Spleen (tissue), 11 donors: Measurements from ENCODE around the gene PEAK1. TPM values are rescaled to one million over a fixed set of nuclear protein-coding genes. Genes with fewer than 3 reads are reported as not detected.

Source experiments
- DNase-seq: peaks from one replicate; pipeline ENCODE4 v3.0.0-alpha.2; 2020
- H3K27ac ChIP-seq, 8 donors: fragments of 200-600 bp; sonication (generic) in 7 of 8; 1 replicate in 4 of 8; 2 replicates in 4 of 8; pipeline versions ENCODE4 v1.5.0 to v1.8.0; 2016 to 2021; ENCODE audit warnings: inconsistent platforms in 4 of 8, mild to moderate bottlenecking in 4 of 8, moderate library complexity in 1 of 8
- H3K27me3 ChIP-seq, 7 donors: fragments of 200-600 bp; sonication (generic) in 6 of 7; replicated peaks in 1 of 7; 1 replicate in 4 of 7; 2 replicates in 3 of 7; pipeline versions ENCODE4 v1.5.0 to v1.8.0; 2016 to 2021; ENCODE audit warnings: inconsistent platforms in 3 of 7, mild to moderate bottlenecking in 1 of 7
- H3K36me3 ChIP-seq, 6 donors: fragments of 200-600 bp; sonication (generic) in 5 of 6; 1 replicate in 4 of 6; 2 replicates in 2 of 6; pipeline versions ENCODE4 v1.5.0 to v1.8.0; 2016 to 2021; ENCODE audit warnings: inconsistent platforms in 2 of 6
- H3K4me1 ChIP-seq, 6 donors: fragments of 200-600 bp; sonication (generic) in 5 of 6; 1 replicate in 3 of 6; 2 replicates in 3 of 6; pipeline versions ENCODE4 v1.5.0 to v1.8.0; 2016 to 2021; ENCODE audit warnings: inconsistent platforms in 3 of 6
- H3K4me3 ChIP-seq, 8 donors: fragments of 200-600 bp; sonication (generic) in 7 of 8; 1 replicate in 4 of 8; 2 replicates in 4 of 8; pipeline versions ENCODE4 v1.5.0 to v1.8.0; 2016 to 2021; ENCODE audit warnings: inconsistent platforms in 4 of 8, mild to moderate bottlenecking in 4 of 8, moderate library complexity in 2 of 8
- H3K9me3 ChIP-seq, 8 donors: fragments of 200-600 bp; sonication (generic) in 7 of 8; 1 replicate in 4 of 8; 2 replicates in 4 of 8; pipeline versions ENCODE4 v1.5.0 to v1.8.0; 2016 to 2021; ENCODE audit warnings: inconsistent platforms in 4 of 8
- CTCF ChIP-seq, 11 experiments: fragments of 200-600 bp in 7 of 11; fragments of 450-650 bp in 4 of 11; sonication (generic) in 4 of 11; IDR thresholded peaks in 8 of 11; conservative IDR thresholded peaks in 3 of 11; 1 replicate in 7 of 11; 2 replicates in 4 of 11; pipeline versions ENCODE4 v1.4.0 to v1.8.0; 2016 to 2021; ENCODE audit warnings: antibody characterized with exemption in 11 of 11, inconsistent platforms in 4 of 11, mild to moderate bottlenecking in 1 of 11
- POLR2A ChIP-seq, 3 donors: fragments of 450-650 bp; IDR thresholded peaks; one replicate each; pipeline ENCODE4 v1.5.1; 2017; ENCODE audit warnings: antibody characterized with exemption in 3 of 3, mild to moderate bottlenecking in 1 of 3
- POLR2AphosphoS5 ChIP-seq, 3 donors: sonication (generic); formaldehyde crosslinking; IDR thresholded peaks; one replicate each; pipeline ENCODE4 v1.5.1; 2017; ENCODE audit warnings: antibody characterized with exemption in 3 of 3
- WGBS, 5 donors: extraction: QIAGEN DNeasy Blood & Tissue Kit in 3 of 5; methylation state at CpG; one replicate each; pipeline versions ENCODE4 v1.1.5 to v1.1.7; 2013 to 2018; 5-methylcytosine and 5-hydroxymethylcytosine counted together
- intact Hi-C: fragments of 100-400 bp; cut with DNase I; formaldehyde crosslinking; loops from one replicate; pipeline ENCODE4 v1.15.0; 2023; ENCODE audit warnings: low total_unique reads
- polyA plus RNA-seq, 3 donors: library from polyadenylated mRNA; stranded (reverse); fragments of 200-250 nt; gene quantifications; one replicate each; pipeline ENCODE4 v1.2.1, GENCODE V29; 2013
- total RNA-seq, 7 donors: library from RNA; depleted of rRNA in 3 of 7; stranded (reverse); fragments of >200 nt in 3 of 7; fragmentation: NEBNext Ultra II Directional in 4 of 7; extraction: Animal tissue kit (Norgen Biotek cat#: 25700) in 4 of 7; gene quantifications; one replicate each; pipeline versions ENCODE4 v1.1.0 to v1.2.1, GENCODE V29; 2016 to 2021
- donor health status: healthy with polysubstance abuse.
- donor health status: DM: no; HTN: no; CAD: no; lungs with moderate emphysema.
- donor health status: DM: no; HTN: no; CAD: no.
- donor health status: Bipolar disorder and iron deficiency.
- donor health status: healthy.
- donor health status: DM: no; HTN: no; CAD: no.
- donor health status: DM: yes; HTN: yes; CAD: no.

PEAK1 gene
- total and polyA plus RNA-seq, 10 donors: 5.0 to 415 (median 175) TPM

- TF ChIP-seq POLR2AphosphoS5 (IDR thresholded peaks at IDR 0.05) (no peak), POLR2A (IDR thresholded peaks at IDR 0.05) (no peak), CTCF (IDR thresholded peaks at IDR 0.05 in 8 of 11, conservative IDR thresholded peaks at IDR 0.05 in 3 of 11) (no peak)
- WGBS, 5 donors: 24 to 58% (median 39%) methylated on average over 2 of the region's 2 CpGs
- intact Hi-C loops: no loop called here
- DNase-seq: no peak
- peak overlapping the region in 5 of 8 donors; percentile 43 to 94 (median 59) for H3K27ac ChIP-seq
- no peaks in the 10 kb centered on the region for H3K36me3 ChIP-seq
- H3K4me1 ChIP-seq: peaks cover 6 to 83% (median 38%) of the 10 kb centered on the region in 6 donors
- peak overlapping the region in 2 of 8 donors; percentile 29 to 81 for H3K4me3 ChIP-seq
- no peaks in the 10 kb centered on the region for H3K9me3 ChIP-seq
- no peaks in the 10 kb centered on the region for H3K27me3 ChIP-seq
These were observed 3.8 kb downstream of the PEAK1 start for GRCh38 chr15:77416148-77416455.

GRCh38 chr15:77415450-77416147 is 4.3 kb downstream of the PEAK1 start:
- H3K9me3 ChIP-seq: no peaks in the 10 kb centered on the region
- TF ChIP-seq POLR2A (IDR thresholded peaks at IDR 0.05): no peak
- no peak for TF ChIP-seq POLR2AphosphoS5 (IDR thresholded peaks at IDR 0.05)
- no peak for TF ChIP-seq CTCF (IDR thresholded peaks at IDR 0.05 in 8 of 11, conservative IDR thresholded peaks at IDR 0.05 in 3 of 11)
- WGBS, 5 donors: 44 to 68% (median 65%) methylated on average over 4 of the region's 4 CpGs
- H3K27ac ChIP-seq: peak overlapping the region in 6 of 8 donors; percentile 23 to 94 (median 52)
- intact Hi-C loops: no loop called here
- no peaks in the 10 kb centered on the region for H3K27me3 ChIP-seq
- peaks cover 6 to 85% (median 41%) of the 10 kb centered on the region in 6 donors for H3K4me1 ChIP-seq
- H3K4me3 ChIP-seq: peak overlapping the region in 1 of 8 donors; percentile 29
- H3K36me3 ChIP-seq: no peaks in the 10 kb centered on the region
- DNase-seq: no peak

- Histone ChIP-seq H3K4me1 (peaks cover 8 to 92% (median 48%) of the 10 kb centered on the region in 6 donors), H3K27ac (peak overlapping the region in 6 of 8 donors; percentile 23 to 94 (median 52)), H3K27me3 (no peaks in the 10 kb centered on the region), H3K9me3 (no peaks in the 10 kb centered on the region), H3K36me3 (no peaks in the 10 kb centered on the region), H3K4me3 (peak overlapping the region in 1 of 8 donors; percentile 29)
- TF ChIP-seq CTCF (IDR thresholded peaks at IDR 0.05 in 8 of 11, conservative IDR thresholded peaks at IDR 0.05 in 3 of 11): no peak
- TF ChIP-seq POLR2AphosphoS5 (IDR thresholded peaks at IDR 0.05): no peak
- TF ChIP-seq POLR2A (IDR thresholded peaks at IDR 0.05): no peak
- DNase-seq: no peak
- intact Hi-C loops: no loop called here
- WGBS, 5 donors: 72 to 80% (median 77%) methylated on average over 2 of the region's 2 CpGs
These were observed 5.0 kb downstream of the PEAK1 start for GRCh38 chr15:77414789-77415442.

GRCh38 chr15:77413699-77414349 is 6.1 kb downstream of the PEAK1 start:
- H3K4me3 ChIP-seq: no peak overlapping the region
- H3K9me3 ChIP-seq: no peaks in the 10 kb centered on the region
- H3K4me1 ChIP-seq: peaks cover 16 to 98% (median 55%) of the 10 kb centered on the region in 6 donors
- H3K27ac ChIP-seq: peak overlapping the region in 2 of 8 donors; percentile 4 to 31
- no peak for DNase-seq
- no peak for TF ChIP-seq POLR2AphosphoS5 (IDR thresholded peaks at IDR 0.05)
- TF ChIP-seq CTCF (IDR thresholded peaks at IDR 0.05 in 8 of 11, conservative IDR thresholded peaks at IDR 0.05 in 3 of 11): no peak
- no peak for TF ChIP-seq POLR2A (IDR thresholded peaks at IDR 0.05)
- H3K27me3 ChIP-seq: no peaks in the 10 kb centered on the region
- intact Hi-C loops: no loop called here
- 77 to 95% (median 80%) methylated on average over 4 of the region's 4 CpGs for WGBS, 5 donors
- H3K36me3 ChIP-seq: no peaks in the 10 kb centered on the region
